ENCODE measurements around the gene SF1. TPM values are rescaled to one million over a fixed set of nuclear protein-coding genes. Genes with fewer than 3 reads are reported as not detected.

The SF1 gene
- total RNA-seq, 1 experiment from 2014 or later, result 285 TPM

DNA sequence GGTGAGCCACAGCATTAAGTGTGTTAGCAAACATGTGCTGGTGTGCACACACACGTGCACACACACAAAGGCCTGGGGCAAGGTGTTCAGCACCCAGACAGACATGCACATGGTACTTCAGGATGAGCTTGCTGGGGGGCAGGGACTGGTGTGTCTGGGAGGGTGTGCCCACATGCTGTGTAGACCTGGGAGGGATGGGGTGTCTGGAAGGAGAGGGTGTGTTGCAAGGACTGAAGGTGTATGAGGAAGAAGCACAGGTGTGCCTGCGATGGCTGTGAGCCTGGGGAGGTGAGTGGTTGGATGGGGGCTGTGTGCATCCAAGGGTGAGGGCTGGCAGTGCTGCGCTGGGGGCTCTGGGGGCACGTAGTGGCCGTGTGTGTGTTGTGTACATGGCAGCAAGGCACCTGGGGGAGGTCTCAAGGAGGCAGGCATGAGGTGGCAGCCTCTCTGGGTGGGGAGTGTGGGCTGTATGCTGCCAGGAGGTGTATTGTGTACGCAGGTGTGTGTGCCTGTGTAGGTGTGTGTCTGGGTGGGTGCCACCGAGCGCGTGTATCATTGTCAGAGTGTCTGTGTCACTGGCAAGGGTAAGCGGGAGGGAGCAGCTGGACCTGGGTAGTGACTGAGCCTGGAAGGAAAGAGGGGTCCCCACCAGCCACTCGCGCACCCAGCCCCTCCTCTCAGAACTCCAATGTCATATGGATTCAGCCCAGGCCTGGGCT, 57.5 kb downstream of the SF1 start (continued):
- TF ChIP-seq IRF2 (CRISPR knock-in tag; IDR thresholded peaks at IDR 0.05; ENCODE audit: borderline replicate concordance, low read depth) (no peak), FOXK1 (CRISPR knock-in tag; IDR thresholded peaks at IDR 0.05) (no peak)

DNA sequence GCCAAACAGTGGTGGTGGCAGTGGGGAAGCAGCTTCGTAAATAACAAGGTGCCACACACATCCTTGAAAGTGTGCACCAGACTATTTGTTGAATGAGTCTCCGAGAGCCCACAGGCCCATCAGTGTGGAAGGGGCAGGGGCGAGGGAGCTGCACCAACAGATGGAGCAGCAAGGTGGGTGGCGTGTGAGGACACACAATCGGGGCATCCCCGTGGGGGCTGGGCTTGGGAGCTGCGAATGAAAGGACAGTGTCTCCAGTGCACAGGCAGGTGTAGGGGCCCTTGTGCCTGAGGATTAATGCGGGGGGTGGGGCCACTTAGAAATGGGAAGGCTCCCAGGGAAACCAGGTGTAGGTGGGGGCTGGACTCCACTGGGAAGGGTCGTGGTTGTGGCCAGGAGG, 58.2 kb downstream of the SF1 start:
- DNase-seq (ENCODE audit: low spot score), result no peak
- TF ChIP-seq CREB1 (CRISPR knock-in tag; IDR thresholded peaks at IDR 0.05), result no peak
- no peak for TF ChIP-seq ZNF317 (CRISPR knock-in tag; IDR thresholded peaks at IDR 0.05; ENCODE audit: borderline replicate concordance, low read depth)
- no peak for TF ChIP-seq SMAD3 (CRISPR knock-in tag; IDR thresholded peaks at IDR 0.05; ENCODE audit: borderline replicate concordance)
- TF ChIP-seq, protein P1, sequence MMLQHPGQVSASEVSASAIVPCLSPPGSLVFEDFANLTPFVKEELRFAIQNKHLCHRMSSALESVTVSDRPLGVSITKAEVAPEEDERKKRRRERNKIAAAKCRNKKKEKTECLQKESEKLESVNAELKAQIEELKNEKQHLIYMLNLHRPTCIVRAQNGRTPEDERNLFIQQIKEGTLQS (CRISPR knock-in tag; conservative IDR thresholded peaks at IDR 0.05), result no peak
- no peak for TF ChIP-seq HMGA2 (CRISPR knock-in tag; IDR thresholded peaks at IDR 0.05)
- no peak for TF ChIP-seq NR3C1 (CRISPR knock-in tag; conservative IDR thresholded peaks at IDR 0.05; ENCODE audit: low read depth)
- no peak for TF ChIP-seq TP53 (CRISPR knock-in tag; IDR thresholded peaks at IDR 0.05)
- no peak for TF ChIP-seq ZNF423 (CRISPR knock-in tag; IDR thresholded peaks at IDR 0.05)
- no peak for TF ChIP-seq FOXJ3 (CRISPR knock-in tag; IDR thresholded peaks at IDR 0.05; ENCODE audit: borderline replicate concordance)
- no peaks in the 10 kb centered on the region for H3K36me3 Mint-ChIP-seq
- H3K27ac Mint-ChIP-seq, result no peak overlapping the region
- ATAC-seq, result no peak
- peaks cover 75% of the 10 kb centered on the region for H3K27me3 Mint-ChIP-seq (ENCODE audit: low read depth)
- H3K9me3 Mint-ChIP-seq, result no peaks in the 10 kb centered on the region
- ChIA-PET POLR2A (no interaction called here), CTCF (interaction anchor here (0.8 to 1.3 kb wide), 2 partner anchors 67 to 230 kb away, joined by 3 to 4 read pairs; no protein-coding TSS in a partner anchor)
- peaks cover 42% of the 10 kb centered on the region for H3K4me1 Mint-ChIP-seq
- no peak overlapping the region for H3K4me3 Mint-ChIP-seq

GRCh38 chr11:64719406-64719805, 58.9 kb downstream of the SF1 start:
- ATAC-seq, result no peak
- CTCF ChIA-PET, result interaction anchor here (1.1 to 1.3 kb wide), 2 partner anchors 31 to 230 kb away, joined by 3 to 6 read pairs; no protein-coding TSS in a partner anchor
- no peak for TF ChIP-seq ZNF512 (CRISPR knock-in tag; IDR thresholded peaks at IDR 0.05; ENCODE audit: borderline replicate concordance)
- no peak for TF ChIP-seq ZBTB21 (CRISPR knock-in tag; IDR thresholded peaks at IDR 0.05; ENCODE audit: borderline replicate concordance)
- TF ChIP-seq FOXK1 (CRISPR knock-in tag; IDR thresholded peaks at IDR 0.05), result no peak
- TF ChIP-seq ZNF396 (CRISPR knock-in tag; IDR thresholded peaks at IDR 0.05; ENCODE audit: borderline replicate concordance), result no peak
- TF ChIP-seq, protein P2, sequence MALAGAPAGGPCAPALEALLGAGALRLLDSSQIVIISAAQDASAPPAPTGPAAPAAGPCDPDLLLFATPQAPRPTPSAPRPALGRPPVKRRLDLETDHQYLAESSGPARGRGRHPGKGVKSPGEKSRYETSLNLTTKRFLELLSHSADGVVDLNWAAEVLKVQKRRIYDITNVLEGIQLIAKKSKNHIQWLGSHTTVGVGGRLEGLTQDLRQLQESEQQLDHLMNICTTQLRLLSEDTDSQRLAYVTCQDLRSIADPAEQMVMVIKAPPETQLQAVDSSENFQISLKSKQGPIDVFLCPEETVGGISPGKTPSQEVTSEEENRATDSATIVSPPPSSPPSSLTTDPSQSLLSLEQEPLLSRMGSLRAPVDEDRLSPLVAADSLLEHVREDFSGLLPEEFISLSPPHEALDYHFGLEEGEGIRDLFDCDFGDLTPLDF (CRISPR knock-in tag; IDR thresholded peaks at IDR 0.05), result no peak
- TF ChIP-seq CREB1 (CRISPR knock-in tag; IDR thresholded peaks at IDR 0.05), result no peak
- TF ChIP-seq, protein P3, sequence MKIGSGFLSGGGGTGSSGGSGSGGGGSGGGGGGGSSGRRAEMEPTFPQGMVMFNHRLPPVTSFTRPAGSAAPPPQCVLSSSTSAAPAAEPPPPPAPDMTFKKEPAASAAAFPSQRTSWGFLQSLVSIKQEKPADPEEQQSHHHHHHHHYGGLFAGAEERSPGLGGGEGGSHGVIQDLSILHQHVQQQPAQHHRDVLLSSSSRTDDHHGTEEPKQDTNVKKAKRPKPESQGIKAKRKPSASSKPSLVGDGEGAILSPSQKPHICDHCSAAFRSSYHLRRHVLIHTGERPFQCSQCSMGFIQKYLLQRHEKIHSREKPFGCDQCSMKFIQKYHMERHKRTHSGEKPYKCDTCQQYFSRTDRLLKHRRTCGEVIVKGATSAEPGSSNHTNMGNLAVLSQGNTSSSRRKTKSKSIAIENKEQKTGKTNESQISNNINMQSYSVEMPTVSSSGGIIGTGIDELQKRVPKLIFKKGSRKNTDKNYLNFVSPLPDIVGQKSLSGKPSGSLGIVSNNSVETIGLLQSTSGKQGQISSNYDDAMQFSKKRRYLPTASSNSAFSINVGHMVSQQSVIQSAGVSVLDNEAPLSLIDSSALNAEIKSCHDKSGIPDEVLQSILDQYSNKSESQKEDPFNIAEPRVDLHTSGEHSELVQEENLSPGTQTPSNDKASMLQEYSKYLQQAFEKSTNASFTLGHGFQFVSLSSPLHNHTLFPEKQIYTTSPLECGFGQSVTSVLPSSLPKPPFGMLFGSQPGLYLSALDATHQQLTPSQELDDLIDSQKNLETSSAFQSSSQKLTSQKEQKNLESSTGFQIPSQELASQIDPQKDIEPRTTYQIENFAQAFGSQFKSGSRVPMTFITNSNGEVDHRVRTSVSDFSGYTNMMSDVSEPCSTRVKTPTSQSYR (CRISPR knock-in tag; IDR thresholded peaks at IDR 0.05), result no peak
- TF ChIP-seq, protein P4, sequence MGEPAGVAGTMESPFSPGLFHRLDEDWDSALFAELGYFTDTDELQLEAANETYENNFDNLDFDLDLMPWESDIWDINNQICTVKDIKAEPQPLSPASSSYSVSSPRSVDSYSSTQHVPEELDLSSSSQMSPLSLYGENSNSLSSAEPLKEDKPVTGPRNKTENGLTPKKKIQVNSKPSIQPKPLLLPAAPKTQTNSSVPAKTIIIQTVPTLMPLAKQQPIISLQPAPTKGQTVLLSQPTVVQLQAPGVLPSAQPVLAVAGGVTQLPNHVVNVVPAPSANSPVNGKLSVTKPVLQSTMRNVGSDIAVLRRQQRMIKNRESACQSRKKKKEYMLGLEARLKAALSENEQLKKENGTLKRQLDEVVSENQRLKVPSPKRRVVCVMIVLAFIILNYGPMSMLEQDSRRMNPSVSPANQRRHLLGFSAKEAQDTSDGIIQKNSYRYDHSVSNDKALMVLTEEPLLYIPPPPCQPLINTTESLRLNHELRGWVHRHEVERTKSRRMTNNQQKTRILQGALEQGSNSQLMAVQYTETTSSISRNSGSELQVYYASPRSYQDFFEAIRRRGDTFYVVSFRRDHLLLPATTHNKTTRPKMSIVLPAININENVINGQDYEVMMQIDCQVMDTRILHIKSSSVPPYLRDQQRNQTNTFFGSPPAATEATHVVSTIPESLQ (CRISPR knock-in tag; IDR thresholded peaks at IDR 0.05), result no peak
- TF ChIP-seq, protein P1 (CRISPR knock-in tag; conservative IDR thresholded peaks at IDR 0.05), result no peak
- no peak for TF ChIP-seq AR (CRISPR knock-in tag; IDR thresholded peaks at IDR 0.05)
- no peak for TF ChIP-seq SP1 (CRISPR knock-in tag; conservative IDR thresholded peaks at IDR 0.05)

More at GRCh38 chr11:64719406-64719805, 58.9 kb downstream of the SF1 start:
- no peaks in the 10 kb centered on the region for H3K36me3 Mint-ChIP-seq
- no peaks in the 10 kb centered on the region for H3K9me3 Mint-ChIP-seq
- POLR2A ChIA-PET, result interaction anchor here (0.6 kb wide), 1 partner anchor 326 kb away, joined by 4 read pairs; no protein-coding TSS in a partner anchor
- H3K27me3 Mint-ChIP-seq (ENCODE audit: low read depth), result peaks cover 82% of the 10 kb centered on the region
- H3K4me1 Mint-ChIP-seq, result peaks cover 42% of the 10 kb centered on the region
- H3K4me3 Mint-ChIP-seq, result no peak overlapping the region
- H3K27ac Mint-ChIP-seq, result no peak overlapping the region
- no peak for DNase-seq (ENCODE audit: low spot score)
